PC-9 (cell line): ENCODE results near the gene LAMTOR4. TPM values are rescaled to one million over a fixed set of nuclear protein-coding genes. Genes with fewer than 3 reads are reported as not detected.
A peak's percentile ranks its signal among the peaks of the same experiment; 100 is the strongest.

Experiments
- BruUV-seq: library from RNA; stranded (reverse); fragments of 400-500 nt; replicated peaks from 2 replicates; lab custom pipeline; 2021; lab: Mats Ljungman, UMichigan
- CTCF ChIA-PET: fragments of 300-600 bp; sonication (Branson Sonifier 250); formaldehyde crosslinking; loops from one replicate; lab custom pipeline; 2022; ENCODE audit warnings: antibody characterized with exemption; lab: Charles Lee
- POLR2A ChIA-PET: fragments of 300-600 bp; sonication (Branson Sonifier 250); formaldehyde crosslinking; loops from one replicate; lab custom pipeline; 2022; ENCODE audit warnings: antibody characterized with exemption; ENCODE audit not compliant: unreplicated experiment; lab: Charles Lee
- DNase-seq, 2 experiments: peaks; one replicate each; pipeline versions ENCODE4 v3.0.0 to v3.0.0-alpha.2; 2015 to 2022; ENCODE audit warnings: mixed read lengths in 1 of 2
- H2AFZ ChIP-seq: fragments of 200-600 bp; sonication (generic); 2 replicates; pipeline ENCODE4 v1.8.1; 2017; ENCODE audit warnings: antibody characterized with exemption
- H3F3A ChIP-seq: fragments of 200-600 bp; sonication (generic); 2 replicates; pipeline ENCODE4 v1.8.1; 2017; ENCODE audit warnings: antibody characterized with exemption, mild to moderate bottlenecking, low read depth; ENCODE audit not compliant: insufficient read depth
- H3K27ac ChIP-seq: fragments of 200-600 bp; sonication (generic); 2 replicates; pipeline ENCODE4 v1.6.1; 2016; ENCODE audit warnings: mixed run types
- H3K27me3 ChIP-seq: fragments of 200-600 bp; sonication (generic); 2 replicates; pipeline ENCODE4 v1.6.1; 2016; ENCODE audit warnings: low read depth, mixed run types; ENCODE audit not compliant: insufficient read depth
- H3K36me3 ChIP-seq: fragments of 200-600 bp; sonication (generic); 2 replicates; pipeline ENCODE4 v1.6.1; 2016; ENCODE audit warnings: low read depth, mixed run types
- H3K4me1 ChIP-seq: fragments of 200-600 bp; sonication (generic); replicated peaks from 2 replicates; pipeline ENCODE4 v1.6.1; 2016; ENCODE audit warnings: mixed run types; ENCODE audit not compliant: insufficient read depth
- H3K4me2 ChIP-seq: fragments of 200-600 bp; sonication (generic); 2 replicates; pipeline ENCODE4 v1.6.1; 2017; ENCODE audit warnings: mixed run types
- H3K4me3 ChIP-seq: fragments of 200-600 bp; sonication (generic); 2 replicates; pipeline ENCODE4 v1.6.1; 2016; ENCODE audit warnings: mixed run types
- H3K79me2 ChIP-seq: fragments of 200-600 bp; sonication (generic); 2 replicates; pipeline ENCODE4 v1.6.1; 2017; ENCODE audit warnings: low read depth, mixed run types
- H3K9me2 ChIP-seq: fragments of 200-600 bp; sonication (generic); 2 replicates; pipeline ENCODE4 v1.8.1; 2017; ENCODE audit warnings: mild to moderate bottlenecking; ENCODE audit not compliant: insufficient read depth
- H3K9me3 ChIP-seq: fragments of 200-600 bp; sonication (generic); 2 replicates; pipeline ENCODE4 v1.8.1; 2016; ENCODE audit warnings: low read depth; ENCODE audit not compliant: insufficient read depth
- H4K20me1 ChIP-seq: fragments of 200-600 bp; sonication (generic); 2 replicates; pipeline ENCODE4 v1.8.1; 2017; ENCODE audit not compliant: insufficient read depth
- CTCF ChIP-seq: fragments of 200-600 bp; sonication (generic); conservative IDR thresholded peaks from 2 replicates; pipeline ENCODE4 v1.6.1; 2017; ENCODE audit warnings: mixed run types, antibody characterized with exemption, mild to moderate bottlenecking, moderate library complexity
- EZH2 ChIP-seq: fragments of 200-600 bp; sonication (generic); IDR thresholded peaks from 2 replicates; pipeline ENCODE4 v1.8.0; 2017; ENCODE audit warnings: antibody characterized with exemption, low read depth
- intact Hi-C: fragments of 100-400 bp; cut with micrococcal nuclease; formaldehyde crosslinking; loops from one replicate; pipeline ENCODE4 v1.10.0; 2022; ENCODE audit not compliant: unreplicated experiment
- total RNA-seq: library from RNA; stranded (reverse); gene quantifications from 2 replicates; pipeline ENCODE4 v1.2.3, GENCODE V29; 2021

The LAMTOR4 gene
- total RNA-seq, 1 experiment from 2014 or later, result 160 TPM

GRCh38 chr7:100102950-100103840 is 45.5 kb upstream of the LAMTOR4 start:
- Histone ChIP-seq H3K4me3 (peak overlapping the region; percentile 99; the same call in 1 of the 2 replicates), H2AFZ (no peak overlapping the region), H3K4me2 (peak overlapping the region; percentile 87), H3K27me3 (no peaks in the 10 kb centered on the region), H3K79me2 (peaks cover 31% of the 10 kb centered on the region), H3K9me3 (no peaks in the 10 kb centered on the region), H3K9me2 (no peaks in the 10 kb centered on the region), H3F3A (peaks cover 33% of the 10 kb centered on the region), H3K4me1 (peaks cover 19% of the 10 kb centered on the region), H4K20me1 (no peaks in the 10 kb centered on the region; the same call in 1 of the 2 replicates), H3K27ac (no peak overlapping the region), H3K36me3 (peaks cover 22% of the 10 kb centered on the region)
- DNase-seq, result no peak
- TF ChIP-seq CTCF, result no peak
- no peak for TF ChIP-seq EZH2
- POLR2A ChIA-PET, result interaction anchor here (0.6 kb wide), 1 partner anchor 21 kb away, joined by 6 read pairs; no protein-coding TSS in a partner anchor
- CTCF ChIA-PET, result interaction anchor here (0.6 kb wide), 2 partner anchors 8 to 22 kb away, joined by 6 read pairs; no protein-coding TSS in a partner anchor
- intact Hi-C loops, result no loop called here
- BruUV-seq, result no TSS peak

- intact Hi-C loops, result no loop called here
- Histone ChIP-seq H2AFZ (no peak overlapping the region), H3F3A (peaks cover 13% of the 10 kb centered on the region; the same call in 1 of the 2 replicates), H3K27ac (no peak overlapping the region), H3K4me1 (peaks cover 7% of the 10 kb centered on the region), H3K9me3 (no peaks in the 10 kb centered on the region), H3K27me3 (no peaks in the 10 kb centered on the region), H3K4me3 (no peak overlapping the region), H3K36me3 (peaks cover 4% of the 10 kb centered on the region), H3K4me2 (no peak overlapping the region), H4K20me1 (no peaks in the 10 kb centered on the region), H3K79me2 (peaks cover 9% of the 10 kb centered on the region), H3K9me2 (no peaks in the 10 kb centered on the region)
- CTCF ChIA-PET, result no interaction called here
- DNase-seq, result no peak
- no TSS peak for BruUV-seq
- POLR2A ChIA-PET, result no interaction called here
- TF ChIP-seq CTCF, result no peak
- no peak for TF ChIP-seq EZH2
These were observed 43.2 kb upstream of the LAMTOR4 start for GRCh38 chr7:100105534-100105933.

GRCh38 chr7:100106633-100107032 is 42.1 kb upstream of the LAMTOR4 start:
- H3F3A ChIP-seq, result peaks cover 6% of the 10 kb centered on the region; the same call in 1 of the 2 replicates
- no peak overlapping the region for H3K27ac ChIP-seq
- no peak for DNase-seq
- peaks cover 7% of the 10 kb centered on the region for H3K4me1 ChIP-seq
- H3K4me3 ChIP-seq, result no peak overlapping the region
- no peak overlapping the region for H3K4me2 ChIP-seq
- H3K9me3 ChIP-seq, result no peaks in the 10 kb centered on the region
- intact Hi-C loops, result no loop called here
- ChIA-PET POLR2A (no interaction called here), CTCF (no interaction called here)
- H2AFZ ChIP-seq, result no peak overlapping the region
- BruUV-seq, result no TSS peak
- H3K27me3 ChIP-seq, result no peaks in the 10 kb centered on the region
- no peaks in the 10 kb centered on the region for H3K9me2 ChIP-seq
- no peaks in the 10 kb centered on the region for H4K20me1 ChIP-seq
- H3K79me2 ChIP-seq, result peaks cover 4% of the 10 kb centered on the region; the same call in 1 of the 2 replicates
- H3K36me3 ChIP-seq, result peaks cover 4% of the 10 kb centered on the region
- no peak for TF ChIP-seq EZH2
- no peak for TF ChIP-seq CTCF
